Epithelial cell of proximal tubule (primary cell): ENCODE results near the gene ZNF610. TPM values are rescaled to one million over a fixed set of nuclear protein-coding genes. Genes with fewer than 3 reads are reported as not detected.

ENCODE experiments used
- DNase-seq: peaks from one replicate; pipeline ENCODE4 v3.0.0-alpha.2; 2011; ENCODE audit warnings: low read depth
- H3K4me3 ChIP-seq: 2 replicates; pipeline ENCODE4 v1.5.1; 2011; ENCODE audit warnings: low read depth, mild to moderate bottlenecking, low read length
- total RNA-seq: library from RNA; depleted of rRNA; stranded (reverse); fragments of >200 nt; gene quantifications from 2 replicates; pipeline ENCODE4 v1.2.3, GENCODE V29; 2015
- TF ChIP-seq, protein P1 (sequence below): conservative IDR thresholded peaks from 2 replicates; pipeline ENCODE4 v1.5.1; 2012; ENCODE audit warnings: low read depth, mild to moderate bottlenecking, low read length

ZNF610 gene
- total RNA-seq, 1 donor from 2014 or later, result 1.3 TPM

DNA sequence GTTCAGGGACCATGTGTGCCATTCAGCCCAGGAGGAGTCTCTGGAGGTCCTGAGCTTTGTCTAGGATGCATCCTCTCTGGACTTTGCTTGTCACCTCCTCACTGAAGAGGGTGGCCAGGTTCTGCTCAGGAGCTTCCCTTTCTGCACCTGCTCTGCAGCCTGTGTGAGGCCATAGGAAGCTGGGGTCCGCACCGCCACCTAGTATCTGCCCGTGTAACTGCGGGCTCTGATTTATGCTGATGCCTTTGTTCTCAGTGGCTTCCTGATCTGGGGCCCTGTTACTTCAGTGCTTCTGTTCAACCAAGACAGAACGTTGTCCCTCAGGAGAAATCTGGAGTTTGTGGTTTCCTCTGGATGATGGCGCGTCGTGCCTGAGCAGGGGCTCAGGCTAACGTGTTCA is 15.5 kb downstream of the ZNF610 start:
- no peak for DNase-seq
- H3K4me3 ChIP-seq, result no peak overlapping the region
- TF ChIP-seq, protein P1, sequence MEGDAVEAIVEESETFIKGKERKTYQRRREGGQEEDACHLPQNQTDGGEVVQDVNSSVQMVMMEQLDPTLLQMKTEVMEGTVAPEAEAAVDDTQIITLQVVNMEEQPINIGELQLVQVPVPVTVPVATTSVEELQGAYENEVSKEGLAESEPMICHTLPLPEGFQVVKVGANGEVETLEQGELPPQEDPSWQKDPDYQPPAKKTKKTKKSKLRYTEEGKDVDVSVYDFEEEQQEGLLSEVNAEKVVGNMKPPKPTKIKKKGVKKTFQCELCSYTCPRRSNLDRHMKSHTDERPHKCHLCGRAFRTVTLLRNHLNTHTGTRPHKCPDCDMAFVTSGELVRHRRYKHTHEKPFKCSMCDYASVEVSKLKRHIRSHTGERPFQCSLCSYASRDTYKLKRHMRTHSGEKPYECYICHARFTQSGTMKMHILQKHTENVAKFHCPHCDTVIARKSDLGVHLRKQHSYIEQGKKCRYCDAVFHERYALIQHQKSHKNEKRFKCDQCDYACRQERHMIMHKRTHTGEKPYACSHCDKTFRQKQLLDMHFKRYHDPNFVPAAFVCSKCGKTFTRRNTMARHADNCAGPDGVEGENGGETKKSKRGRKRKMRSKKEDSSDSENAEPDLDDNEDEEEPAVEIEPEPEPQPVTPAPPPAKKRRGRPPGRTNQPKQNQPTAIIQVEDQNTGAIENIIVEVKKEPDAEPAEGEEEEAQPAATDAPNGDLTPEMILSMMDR, result peak; percentile 5

DNA sequence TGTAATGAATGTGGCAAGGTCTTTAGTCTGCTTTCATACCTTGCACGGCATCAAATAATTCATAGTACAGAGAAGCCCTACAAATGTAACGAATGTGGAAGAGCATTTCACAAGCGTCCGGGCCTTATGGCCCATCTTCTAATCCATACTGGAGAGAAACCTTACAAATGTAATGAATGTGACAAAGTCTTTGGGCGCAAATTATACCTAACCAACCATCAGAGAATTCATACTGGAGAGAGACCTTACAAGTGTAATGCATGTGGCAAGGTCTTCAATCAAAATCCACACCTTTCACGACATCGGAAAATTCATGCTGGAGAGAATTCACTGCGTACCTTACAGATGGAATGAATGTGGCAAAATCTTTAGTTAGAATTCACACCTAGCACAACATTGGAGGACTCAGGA is 30.4 kb downstream of the ZNF610 start:
- no peak for DNase-seq

GRCh38 chr19:52369559-52370340 is 33.7 kb downstream of the ZNF610 start, which contains the start of gene ZNF880:
Gene ZNF880, plus strand, starts transcription at chr19:52369923. Its CDS starts 43 bp downstream, at chr19:52369966.
- peak within 1 kb of the TSS; percentile 76 for H3K4me3 ChIP-seq
- DNase-seq, result peak; percentile 16
- TF ChIP-seq, protein P1, result no peak

More for the DNA sequence above, 30.4 kb downstream of the ZNF610 start:
- no peak overlapping the region for H3K4me3 ChIP-seq
- TF ChIP-seq, protein P1, result no peak

- TF ChIP-seq, protein P1, result no peak
- peak overlapping the region; percentile 76 for H3K4me3 ChIP-seq
- DNase-seq, result no peak
Measured at GRCh38 chr19:52370341-52370710, 34.3 kb downstream of the ZNF610 start.

DNA sequence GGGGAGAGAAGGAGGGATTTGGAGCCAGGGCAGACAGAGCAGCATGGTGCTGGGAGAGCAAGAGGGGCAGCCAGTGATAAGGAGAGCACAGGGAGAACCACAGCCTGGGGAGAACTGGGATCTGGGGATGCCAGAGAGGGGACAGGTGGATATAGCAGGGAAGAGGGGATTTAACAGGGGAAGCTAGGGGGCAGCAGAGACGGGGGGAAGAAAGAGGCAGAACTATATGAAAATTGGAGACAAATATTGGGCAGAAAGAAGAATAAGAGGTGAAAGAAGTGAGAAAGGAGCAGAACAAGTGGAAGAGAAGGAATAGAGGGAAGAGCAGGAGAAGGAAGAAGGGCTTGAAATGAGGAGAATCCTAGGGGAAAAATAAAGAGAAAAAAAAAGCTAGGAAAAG is 55.1 kb downstream of the ZNF610 start:
- no peak for DNase-seq
- no peak overlapping the region for H3K4me3 ChIP-seq
- TF ChIP-seq, protein P1, result no peak

- H3K4me3 ChIP-seq, result peak within 1 kb of the TSS; percentile 75
- peak; percentile 56 for DNase-seq
- TF ChIP-seq, protein P1, result no peak
Measured at GRCh38 chr19:52397310-52398080, 61.5 kb downstream of the ZNF610 start, which contains the start of gene ZNF528. Gene ZNF528, plus strand, starts transcription at chr19:52397849. Its CDS starts 4,165 bp downstream, at chr19:52402014.
